Duodenal mucosa (tissue), 2 donors: ENCODE results near the gene OTUD5.

Source experiments
- H3K27ac ChIP-seq: one replicate; pipeline ENCODE4 v1.7.0; 2013; ENCODE audit warnings: low read depth, low read length
- H3K27me3 ChIP-seq, 2 donors: one replicate each; pipeline ENCODE4 v1.7.0; 2013; ENCODE audit warnings: low read length in 2 of 2, control low read depth in 1 of 2; ENCODE audit not compliant: insufficient read depth in 2 of 2, control insufficient read depth in 1 of 2
- H3K36me3 ChIP-seq, 2 donors: one replicate each; pipeline ENCODE4 v1.7.0; 2013; ENCODE audit warnings: low read length in 2 of 2, control low read depth in 1 of 2; ENCODE audit not compliant: insufficient read depth in 2 of 2, control insufficient read depth in 1 of 2
- H3K4me1 ChIP-seq, 2 donors: one replicate each; pipeline ENCODE4 v1.7.0; 2013; ENCODE audit warnings: low read length in 2 of 2, control low read depth in 1 of 2; ENCODE audit not compliant: insufficient read depth in 2 of 2, control insufficient read depth in 1 of 2
- H3K4me3 ChIP-seq, 2 donors: one replicate each; pipeline ENCODE4 v1.7.0; 2013; ENCODE audit warnings: low read length in 2 of 2, low read depth in 1 of 2
- H3K9ac ChIP-seq, 2 donors: one replicate each; pipeline ENCODE4 v1.7.0; 2013; ENCODE audit warnings: low read length in 2 of 2, low read depth in 1 of 2
- H3K9me3 ChIP-seq, 2 donors: one replicate each; pipeline ENCODE4 v1.7.0; 2013; ENCODE audit warnings: low read length in 2 of 2, control low read depth in 1 of 2; ENCODE audit not compliant: control insufficient read depth in 1 of 2

The OTUD5 gene

GRCh38 chrX:48923771-48924170 is 33.6 kb downstream of the OTUD5 start:
- Histone ChIP-seq H3K4me3 (no peak overlapping the region), H3K4me1 (peaks cover 7 to 18% of the 10 kb centered on the region in 2 donors), H3K36me3 (peaks cover 18 to 33% of the 10 kb centered on the region in 2 donors), H3K27ac (no peak overlapping the region), H3K9me3 (no peaks in the 10 kb centered on the region), H3K27me3 (no peaks in the 10 kb centered on the region), H3K9ac (no peak overlapping the region)

GRCh38 chrX:48920718-48921104 is 36.7 kb downstream of the OTUD5 start:
- H3K4me1 ChIP-seq, result peaks cover 13 to 14% of the 10 kb centered on the region in 2 donors
- H3K27ac ChIP-seq, result no peak overlapping the region
- H3K4me3 ChIP-seq, result peak overlapping the region in 1 of 2 donors; percentile 25
- H3K9ac ChIP-seq, result peak overlapping the region in 1 of 2 donors; percentile 18
- no peaks in the 10 kb centered on the region for H3K9me3 ChIP-seq
- no peaks in the 10 kb centered on the region for H3K27me3 ChIP-seq
- H3K36me3 ChIP-seq, result peaks cover 9 to 32% of the 10 kb centered on the region in 2 donors

GRCh38 chrX:48919947-48920717 is 37.3 kb downstream of the OTUD5 start:
- no peaks in the 10 kb centered on the region for H3K9me3 ChIP-seq
- H3K27ac ChIP-seq, result peak overlapping the region; percentile 73
- H3K9ac ChIP-seq, result peak overlapping the region; percentile 47 to 49
- peaks cover 13 to 14% of the 10 kb centered on the region in 2 donors for H3K4me1 ChIP-seq
- H3K4me3 ChIP-seq, result peak overlapping the region; percentile 58 to 61
- peaks cover 5 to 35% of the 10 kb centered on the region in 2 donors for H3K36me3 ChIP-seq
- no peaks in the 10 kb centered on the region for H3K27me3 ChIP-seq

GRCh38 chrX:48919360-48919841 is 38.0 kb downstream of the OTUD5 start:
- H3K27me3 ChIP-seq, result no peaks in the 10 kb centered on the region
- peak overlapping the region; percentile 38 to 49 for H3K9ac ChIP-seq
- peaks cover 11 to 38% of the 10 kb centered on the region in 2 donors for H3K36me3 ChIP-seq
- peak overlapping the region; percentile 73 for H3K27ac ChIP-seq
- H3K4me3 ChIP-seq, result peak overlapping the region; percentile 58 to 61
- H3K9me3 ChIP-seq, result no peaks in the 10 kb centered on the region
- H3K4me1 ChIP-seq, result peaks cover 13 to 14% of the 10 kb centered on the region in 2 donors

GRCh38 chrX:48918643-48919340 is 38.6 kb downstream of the OTUD5 start, which contains the start of gene PIM2:
Gene PIM2 (minus strand): TSS chrX:48919024. CDS start chrX:48918834, 190 bp downstream.
- peaks cover 13 to 14% of the 10 kb centered on the region in 2 donors for H3K4me1 ChIP-seq
- H3K36me3 ChIP-seq, result peaks cover 16 to 38% of the 10 kb centered on the region in 2 donors
- peak within 1 kb of the TSS; percentile 73 to 74 for H3K4me3 ChIP-seq
- H3K27me3 ChIP-seq, result no peaks in the 10 kb centered on the region
- peak within 1 kb of the TSS; percentile 73 for H3K27ac ChIP-seq
- H3K9ac ChIP-seq, result peak within 1 kb of the TSS; percentile 61 to 69
- H3K9me3 ChIP-seq, result no peaks in the 10 kb centered on the region

GRCh38 chrX:48918301-48918642 is 39.1 kb downstream of the OTUD5 start:
- Histone ChIP-seq H3K9ac (peak overlapping the region; percentile 61 to 69), H3K4me1 (peaks cover 13 to 14% of the 10 kb centered on the region in 2 donors), H3K4me3 (peak overlapping the region; percentile 73 to 74), H3K36me3 (peaks cover 14 to 35% of the 10 kb centered on the region in 2 donors), H3K9me3 (no peaks in the 10 kb centered on the region), H3K27me3 (no peaks in the 10 kb centered on the region), H3K27ac (peak overlapping the region; percentile 44)

GRCh38 chrX:48917139-48918001 is 40.0 kb downstream of the OTUD5 start:
- H3K9me3 ChIP-seq, result no peaks in the 10 kb centered on the region
- H3K27me3 ChIP-seq, result no peaks in the 10 kb centered on the region
- H3K9ac ChIP-seq, result peak overlapping the region; percentile 61 to 69
- H3K36me3 ChIP-seq, result peaks cover 14 to 28% of the 10 kb centered on the region in 2 donors
- peak overlapping the region; percentile 25 for H3K27ac ChIP-seq
- H3K4me3 ChIP-seq, result peak overlapping the region; percentile 73 to 74
- peaks cover 13 to 19% of the 10 kb centered on the region in 2 donors for H3K4me1 ChIP-seq

- H3K27ac ChIP-seq, result no peak overlapping the region
- H3K4me1 ChIP-seq, result peaks cover 9 to 26% of the 10 kb centered on the region in 2 donors
- peaks cover 14 to 25% of the 10 kb centered on the region in 2 donors for H3K36me3 ChIP-seq
- peak overlapping the region in 1 of 2 donors; percentile 48 for H3K4me3 ChIP-seq
- H3K9me3 ChIP-seq, result no peaks in the 10 kb centered on the region
- H3K9ac ChIP-seq, result no peak overlapping the region
- no peaks in the 10 kb centered on the region for H3K27me3 ChIP-seq
Measured at GRCh38 chrX:48914593-48915493, 42.6 kb downstream of the OTUD5 start.
